ENCODE data around the gene CFAP20DC.
"Not testable (repeated sequence)": the region's sequence is repeated elsewhere in the genome, so short reads cannot be mapped to it uniquely, and the experiment has no call there.

The CFAP20DC gene

GRCh38 chr3:58864480-58864879, 185.3 kb downstream of the CFAP20DC start:
- DNase-seq, result no peak

GRCh38 chr3:58863206-58863605, 186.6 kb downstream of the CFAP20DC start:
- DNase-seq, result no peak

- no peak for DNase-seq
These were observed 188.3 kb downstream of the CFAP20DC start for GRCh38 chr3:58861551-58861950.

GRCh38 chr3:58858126-58858525, 191.7 kb downstream of the CFAP20DC start:
- DNase-seq, result no peak

- DNase-seq, result no peak
These were observed 192.4 kb downstream of the CFAP20DC start for GRCh38 chr3:58857402-58857801.

GRCh38 chr3:58848826-58849225, 201.0 kb downstream of the CFAP20DC start:
- no peak for DNase-seq

GRCh38 chr3:58842050-58842747, 207.6 kb downstream of the CFAP20DC start:
- DNase-seq, result not testable (repeated sequence)

- no peak for DNase-seq
These were observed 208.9 kb downstream of the CFAP20DC start for GRCh38 chr3:58840949-58841348.

- DNase-seq, result no peak
These were observed 209.9 kb downstream of the CFAP20DC start for GRCh38 chr3:58839964-58840363.

- no peak for DNase-seq
These were observed 210.6 kb downstream of the CFAP20DC start for GRCh38 chr3:58839187-58839586.

- no peak for DNase-seq
These were observed 212.0 kb downstream of the CFAP20DC start for GRCh38 chr3:58837856-58838255.

GRCh38 chr3:58837141-58837843, 212.5 kb downstream of the CFAP20DC start:
- DNase-seq, result no peak

- no peak for DNase-seq
These were observed 214.7 kb downstream of the CFAP20DC start for GRCh38 chr3:58835086-58835485.

- no peak for DNase-seq
These were observed 216.3 kb downstream of the CFAP20DC start for GRCh38 chr3:58833491-58833890.

- DNase-seq, result no peak
These were observed 220.4 kb downstream of the CFAP20DC start for GRCh38 chr3:58829321-58830000.

- DNase-seq, result no peak
These were observed 225.0 kb downstream of the CFAP20DC start for GRCh38 chr3:58824777-58825176.

GRCh38 chr3:58824285-58824684, 225.5 kb downstream of the CFAP20DC start:
- peak; percentile 70 for DNase-seq

- not testable (repeated sequence) for DNase-seq
These were observed 243.1 kb downstream of the CFAP20DC start for GRCh38 chr3:58806551-58807244.

GRCh38 chr3:58804914-58805313, 244.9 kb downstream of the CFAP20DC start:
- no peak for DNase-seq

GRCh38 chr3:58801541-58801940, 248.3 kb downstream of the CFAP20DC start:
- no peak for DNase-seq

- DNase-seq, result no peak
These were observed 248.9 kb downstream of the CFAP20DC start for GRCh38 chr3:58800940-58801339.

- no peak for DNase-seq
These were observed 249.8 kb downstream of the CFAP20DC start for GRCh38 chr3:58800032-58800431.

- no peak for DNase-seq
These were observed 250.6 kb downstream of the CFAP20DC start for GRCh38 chr3:58799271-58799670.
